Fibroblast of peridontal ligament (primary cell): ENCODE results near the gene WFDC10B.
"Not testable (repeated sequence)": the region's sequence is repeated elsewhere in the genome, so short reads cannot be mapped to it uniquely, and the experiment has no call there.

ENCODE experiments used
- DNase-seq: peaks from one replicate; pipeline ENCODE4 v3.0.0-alpha.2; 2010; ENCODE audit errors: extremely low read depth

WFDC10B gene

GRCh38 chr20:45647441-45648050 lies 57.3 kb downstream of the WFDC10B start:
- DNase-seq = no peak

GRCh38 chr20:45646875-45647274 lies 57.9 kb downstream of the WFDC10B start:
- no peak for DNase-seq

- DNase-seq = not testable (repeated sequence)
These were observed 59.0 kb downstream of the WFDC10B start for GRCh38 chr20:45645869-45646268.

GRCh38 chr20:45641076-45641475 lies 63.7 kb downstream of the WFDC10B start:
- DNase-seq = not testable (repeated sequence)

- DNase-seq = no peak
These were observed 65.1 kb downstream of the WFDC10B start for GRCh38 chr20:45639687-45640086.

- DNase-seq = no peak
These were observed 68.3 kb downstream of the WFDC10B start for GRCh38 chr20:45636513-45636912.
